ENCODE measurements around the gene ARMC12. TPM values are rescaled to one million over a fixed set of nuclear protein-coding genes. Genes with fewer than 3 reads are reported as not detected.
"Not testable (repeated sequence)": the region's sequence is repeated elsewhere in the genome, so short reads cannot be mapped to it uniquely, and the experiment has no call there.

Gene ARMC12
- total RNA-seq, 1 experiment from 2014 or later: 0.51 TPM

- no peak for DNase-seq (ENCODE audit: low read depth)
Observed at GRCh38 chr6:35718911-35719381, 17.9 kb upstream of the ARMC12 start.

GRCh38 chr6:35719404-35719829, 17.4 kb upstream of the ARMC12 start:
- DNase-seq (ENCODE audit: low read depth): no peak

- DNase-seq (ENCODE audit: low read depth): peak; percentile 49
Observed at GRCh38 chr6:35719830-35720733, 16.8 kb upstream of the ARMC12 start.

- DNase-seq (ENCODE audit: low read depth): no peak
Observed at GRCh38 chr6:35722121-35722761, 14.6 kb upstream of the ARMC12 start.

GRCh38 chr6:35723587-35723986, 13.2 kb upstream of the ARMC12 start:
- DNase-seq (ENCODE audit: low read depth): no peak

- no peak for DNase-seq (ENCODE audit: low read depth)
Observed at GRCh38 chr6:35724059-35724458, 12.8 kb upstream of the ARMC12 start.

- DNase-seq (ENCODE audit: low read depth): no peak
Observed at GRCh38 chr6:35724471-35724870, 12.4 kb upstream of the ARMC12 start.

GRCh38 chr6:35725081-35725708, 11.6 kb upstream of the ARMC12 start:
- DNase-seq (ENCODE audit: low read depth): no peak

GRCh38 chr6:35725721-35726438, 11.0 kb upstream of the ARMC12 start:
- DNase-seq (ENCODE audit: low read depth): no peak

- DNase-seq (ENCODE audit: low read depth): peak; percentile 75
Observed at GRCh38 chr6:35727231-35727934, 9.4 kb upstream of the ARMC12 start.

- peak; percentile 96 for DNase-seq (ENCODE audit: low read depth)
Observed at GRCh38 chr6:35727935-35728682, 8.7 kb upstream of the ARMC12 start.

- no peak for DNase-seq (ENCODE audit: low read depth)
Observed at GRCh38 chr6:35728683-35729678, 7.9 kb upstream of the ARMC12 start.

GRCh38 chr6:35729722-35730121, 7.1 kb upstream of the ARMC12 start:
- DNase-seq (ENCODE audit: low read depth): no peak

- DNase-seq (ENCODE audit: low read depth): no peak
Observed at GRCh38 chr6:35730745-35731413, 6.0 kb upstream of the ARMC12 start.

- DNase-seq (ENCODE audit: low read depth): peak; percentile 94
Observed at GRCh38 chr6:35731414-35731735, 5.5 kb upstream of the ARMC12 start.

GRCh38 chr6:35731736-35732532, 4.9 kb upstream of the ARMC12 start:
- peak; percentile 91 for DNase-seq (ENCODE audit: low read depth)

- no peak for DNase-seq (ENCODE audit: low read depth)
Observed at GRCh38 chr6:35733633-35734032, 3.2 kb upstream of the ARMC12 start.

GRCh38 chr6:35734319-35734718, 2.5 kb upstream of the ARMC12 start:
- DNase-seq (ENCODE audit: low read depth): not testable (repeated sequence)
